WTC11 (cell line): ENCODE measurements around the gene NAALADL2. TPM values are rescaled to one million over a fixed set of nuclear protein-coding genes. Genes with fewer than 3 reads are reported as not detected.
"Not testable (repeated sequence)": the region's sequence is repeated elsewhere in the genome, so short reads cannot be mapped to it uniquely, and the experiment has no call there.

Experiments
- ATAC-seq: fragments of 200-7000 bp; cut with Tn5 transposase; 2 replicates; pipeline ENCODE4 v1.10.0; 2021; ENCODE audit warnings: mild to moderate bottlenecking, moderate library complexity
- CTCF ChIA-PET: fragments of 300-600 bp; sonication (Branson Sonifier 250); formaldehyde crosslinking; loops from one replicate; lab custom pipeline; 2021; ENCODE audit warnings: antibody characterized with exemption; lab: Charles Lee
- POLR2A ChIA-PET: fragments of 350-600 bp; sonication (Branson Sonifier 250); formaldehyde crosslinking; loops from one replicate; lab custom pipeline; 2021; ENCODE audit warnings: antibody characterized with exemption; lab: Charles Lee
- DNase-seq: peaks from one replicate; pipeline ENCODE4 v3.0.0; 2021; ENCODE audit warnings: low spot score
- H3K27ac Mint-ChIP-seq: 2 replicates; pipeline ENCODE4 v1.8.0; 2021; ENCODE audit warnings: mixed read lengths
- H3K27me3 Mint-ChIP-seq: 2 replicates; pipeline ENCODE4 v1.8.0; 2021; ENCODE audit warnings: low read depth, mild to moderate bottlenecking, moderate library complexity, mixed read lengths
- H3K36me3 Mint-ChIP-seq: 2 replicates; pipeline ENCODE4 v1.8.0; 2021; ENCODE audit warnings: mixed read lengths
- H3K4me1 Mint-ChIP-seq: 2 replicates; pipeline ENCODE4 v1.8.0; 2022; ENCODE audit warnings: mixed read lengths
- H3K4me3 Mint-ChIP-seq: 2 replicates; pipeline ENCODE4 v1.8.0; 2021; ENCODE audit warnings: mild to moderate bottlenecking, moderate library complexity, mixed read lengths
- H3K9me3 Mint-ChIP-seq: 2 replicates; pipeline ENCODE4 v1.8.0; 2021; ENCODE audit warnings: mixed read lengths
- ARID4B ChIP-seq: sonication (generic); formaldehyde crosslinking; IDR thresholded peaks from 2 replicates; pipeline ENCODE4 v1.8.0; 2023; ENCODE audit warnings: missing genetic modification reagents, mild to moderate bottlenecking, borderline replicate concordance
- ATF3 ChIP-seq: sonication (generic); formaldehyde crosslinking; conservative IDR thresholded peaks from 2 replicates; pipeline ENCODE4 v1.8.1; 2022; ENCODE audit warnings: mild to moderate bottlenecking, missing genetic modification reagents
- ATF6 ChIP-seq: sonication (generic); formaldehyde crosslinking; IDR thresholded peaks from 2 replicates; pipeline ENCODE4 v1.8.1; 2023; ENCODE audit warnings: mild to moderate bottlenecking, missing genetic modification reagents
- CREB1 ChIP-seq: sonication (generic); formaldehyde crosslinking; IDR thresholded peaks from 2 replicates; pipeline ENCODE4 v1.8.0; 2023; ENCODE audit warnings: mild to moderate bottlenecking, missing genetic modification reagents
- CTCF ChIP-seq: fragments of 200-600 bp; IDR thresholded peaks from 2 replicates; pipeline ENCODE4 v1.8.0; 2022; ENCODE audit warnings: antibody characterized with exemption
- ERG ChIP-seq: fragments of 250-450 bp; sonication (Bioruptor Pico); IDR thresholded peaks from 2 replicates; pipeline ENCODE4 v1.8.0; 2021; ENCODE audit warnings: mild to moderate bottlenecking
- FOXK1 ChIP-seq: sonication (generic); formaldehyde crosslinking; IDR thresholded peaks from 2 replicates; pipeline ENCODE4 v1.8.0; 2022; ENCODE audit warnings: mild to moderate bottlenecking, moderate library complexity, missing genetic modification reagents
- HMGXB4 ChIP-seq: sonication (generic); formaldehyde crosslinking; IDR thresholded peaks from 2 replicates; pipeline ENCODE4 v1.8.1; 2023; ENCODE audit warnings: mild to moderate bottlenecking, moderate library complexity, missing genetic modification reagents
- IRF2 ChIP-seq: sonication (generic); formaldehyde crosslinking; IDR thresholded peaks from 2 replicates; pipeline ENCODE4 v1.8.0; 2022; ENCODE audit warnings: low read depth, missing genetic modification reagents, borderline replicate concordance
- MLX ChIP-seq: sonication (generic); formaldehyde crosslinking; IDR thresholded peaks from 2 replicates; pipeline ENCODE4 v1.8.1; 2023; ENCODE audit warnings: mild to moderate bottlenecking, missing genetic modification reagents, moderate library complexity
- MYBL2 ChIP-seq: sonication (generic); formaldehyde crosslinking; IDR thresholded peaks from 2 replicates; pipeline ENCODE4 v1.8.1; 2023; ENCODE audit warnings: mild to moderate bottlenecking, moderate library complexity, missing genetic modification reagents
- PREB ChIP-seq: sonication (generic); formaldehyde crosslinking; IDR thresholded peaks from 2 replicates; pipeline ENCODE4 v1.8.1; 2022; ENCODE audit warnings: mild to moderate bottlenecking, missing genetic modification reagents, moderate library complexity, borderline replicate concordance
- SMAD3 ChIP-seq: sonication (generic); formaldehyde crosslinking; IDR thresholded peaks from 2 replicates; pipeline ENCODE4 v1.8.0; 2022; ENCODE audit warnings: missing genetic modification reagents, mild to moderate bottlenecking, borderline replicate concordance
- TEAD4 ChIP-seq: sonication (generic); formaldehyde crosslinking; IDR thresholded peaks from 2 replicates; pipeline ENCODE4 v1.8.0; 2022; ENCODE audit warnings: mild to moderate bottlenecking, missing genetic modification reagents
- ZNF263 ChIP-seq: sonication (generic); formaldehyde crosslinking; IDR thresholded peaks from 2 replicates; pipeline ENCODE4 v1.8.1; 2022; ENCODE audit warnings: low read depth, mild to moderate bottlenecking, moderate library complexity, missing genetic modification reagents
- total RNA-seq: library from RNA; stranded (reverse); gene quantifications from 3 replicates; pipeline ENCODE4 v1.2.3, GENCODE V29; 2021

The NAALADL2 gene
- total RNA-seq, 1 experiment from 2014 or later: 1.2 TPM

- TF ChIP-seq ARID4B: no peak
Measured at GRCh38 chr3:175612487-175613196, 753.5 kb downstream of the NAALADL2 start (continued).

GRCh38 chr3:175614107-175614506, 755.0 kb downstream of the NAALADL2 start:
- DNase-seq, H3K4me3 Mint-ChIP-seq, H3K4me1 Mint-ChIP-seq, H3K27ac Mint-ChIP-seq, ATAC-seq, H3K36me3 Mint-ChIP-seq, H3K27me3 Mint-ChIP-seq, POLR2A ChIA-PET: not testable (repeated sequence)
- CTCF ChIA-PET: interaction anchor here (0.6 kb wide), 1 partner anchor 201 kb away, joined by 5 read pairs; no protein-coding TSS in a partner anchor
- peaks cover 11% of the 10 kb centered on the region for H3K9me3 Mint-ChIP-seq

GRCh38 chr3:175617247-175617646, 758.1 kb downstream of the NAALADL2 start:
- Mint-ChIP-seq H3K9me3 (peaks cover 11% of the 10 kb centered on the region), H3K4me1 (0 out of 2 replicates have a peak, but pooled peaks cover 6% of the 10 kb centered on the region), H3K36me3 (no peaks in the 10 kb centered on the region), H3K27ac (no peak overlapping the region), H3K27me3 (no peaks in the 10 kb centered on the region), H3K4me3 (no peak overlapping the region)
- ChIA-PET CTCF (no interaction called here), POLR2A (no interaction called here)
- DNase-seq (no peak), ATAC-seq (no peak)
- no peak for TF ChIP-seq PREB (CRISPR knock-in tag)
- TF ChIP-seq FOXK1 (CRISPR knock-in tag): no peak
- no peak for TF ChIP-seq MLX (CRISPR knock-in tag)
- no peak for TF ChIP-seq CTCF
- TF ChIP-seq IRF2 (CRISPR knock-in tag): no peak
- no peak for TF ChIP-seq TEAD4 (CRISPR knock-in tag)
- no peak for TF ChIP-seq MYBL2 (CRISPR knock-in tag)
- TF ChIP-seq ERG (CRISPR knock-in tag): no peak
- no peak for TF ChIP-seq ZNF263 (CRISPR knock-in tag)
- TF ChIP-seq CREB1 (CRISPR knock-in tag): no peak
- TF ChIP-seq SMAD3 (CRISPR knock-in tag): no peak
- TF ChIP-seq ATF3: no peak
- no peak for TF ChIP-seq HMGXB4 (CRISPR knock-in tag)
- TF ChIP-seq ATF6 (CRISPR knock-in tag): no peak
